HG02840 (cell line): ENCODE data around the gene AGTR1.

Experiments used
- ATAC-seq: cut with Tn5 transposase; IDR thresholded peaks from one replicate; pipeline ENCODE4 v1.9.1; 2021; ENCODE audit warnings: mild to moderate bottlenecking, moderate library complexity, moderate number of reproducible peaks; ENCODE audit not compliant: unreplicated experiment, low FRiP score

The AGTR1 gene

GRCh38 chr3:148697306-148698189, at the start of gene AGTR1:
AGTR1 (plus strand) TSS chr3:148697903; CDS start chr3:148741036, 43,133 bp downstream.
- ATAC-seq, result no peak

- no peak for ATAC-seq
Measured at GRCh38 chr3:148648685-148649352, 48.9 kb upstream of the AGTR1 start.

DNA sequence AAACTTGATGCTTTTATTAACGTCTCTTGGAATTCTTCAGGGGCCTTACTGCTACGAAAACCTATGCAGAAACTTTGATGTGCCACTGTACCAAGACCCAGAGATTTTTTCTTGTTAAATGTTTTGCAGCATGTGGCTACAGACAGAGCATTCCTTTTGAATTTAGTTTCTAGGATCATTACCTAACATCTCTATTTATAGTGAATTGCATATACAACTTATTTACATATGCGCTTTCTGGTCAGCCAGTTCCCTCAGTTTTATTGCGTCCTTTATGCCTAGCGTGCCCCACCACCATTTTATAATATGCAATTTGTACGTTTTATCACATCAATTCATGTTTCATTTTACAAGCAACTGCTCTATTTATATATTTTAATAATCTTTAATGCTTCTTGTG, 46.2 kb upstream of the AGTR1 start:
- ATAC-seq, result no peak

DNA sequence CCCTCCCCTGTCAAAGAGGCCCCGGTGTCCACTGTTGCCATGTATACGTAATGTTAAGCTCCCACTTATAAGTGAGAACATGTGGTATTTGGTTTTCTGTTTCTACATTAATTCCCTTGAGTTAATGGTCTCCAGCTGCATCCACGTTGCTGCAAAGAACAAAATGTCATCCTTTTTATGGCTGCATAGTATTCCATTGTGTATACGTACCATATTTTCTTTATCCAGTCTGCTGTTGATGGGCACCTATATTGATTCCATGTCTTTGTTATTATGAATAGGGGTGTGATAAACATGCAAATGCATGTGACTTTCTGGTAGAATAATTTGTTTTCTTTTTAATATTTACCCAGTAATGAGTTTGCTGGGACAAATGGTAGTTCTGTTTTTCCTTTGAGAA, 43.3 kb upstream of the AGTR1 start:
- no peak for ATAC-seq

DNA sequence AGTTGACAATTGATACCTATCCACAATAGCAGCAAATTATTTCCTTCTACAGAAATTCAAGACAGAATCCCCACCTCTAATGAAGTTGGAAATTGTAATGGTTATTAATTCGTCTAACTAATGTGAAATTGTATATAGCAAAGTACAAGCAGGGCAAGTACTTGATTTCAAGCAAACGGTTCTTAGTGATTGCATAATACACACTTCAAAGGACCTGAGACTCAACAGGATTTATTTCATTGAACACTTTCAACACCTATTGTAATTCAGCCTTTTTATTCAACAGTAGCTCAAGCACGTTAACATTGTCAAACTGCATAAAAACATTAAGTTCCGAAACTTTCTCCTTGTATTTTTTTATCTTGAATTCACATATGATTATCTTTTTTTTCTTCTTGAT, 40.2 kb upstream of the AGTR1 start:
- ATAC-seq, result no peak

DNA sequence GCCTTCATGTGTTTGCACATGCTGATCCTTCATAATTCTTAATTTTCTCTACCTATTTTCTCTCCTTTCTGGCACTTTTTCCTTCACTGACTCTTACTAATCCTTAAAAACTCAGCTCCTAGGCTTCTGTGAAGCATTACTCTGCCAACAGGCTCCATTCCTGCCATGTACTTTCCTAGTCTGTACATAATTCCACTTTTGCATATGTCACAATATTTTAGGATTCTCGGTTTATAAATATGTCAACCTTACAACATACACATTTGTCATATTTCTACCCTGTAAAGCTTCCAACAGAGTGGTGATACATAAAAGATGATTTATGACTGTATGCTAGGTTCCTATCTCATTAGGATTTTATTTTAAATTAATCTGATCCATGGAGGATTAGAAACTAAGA, 38.2 kb upstream of the AGTR1 start:
- no peak for ATAC-seq

DNA sequence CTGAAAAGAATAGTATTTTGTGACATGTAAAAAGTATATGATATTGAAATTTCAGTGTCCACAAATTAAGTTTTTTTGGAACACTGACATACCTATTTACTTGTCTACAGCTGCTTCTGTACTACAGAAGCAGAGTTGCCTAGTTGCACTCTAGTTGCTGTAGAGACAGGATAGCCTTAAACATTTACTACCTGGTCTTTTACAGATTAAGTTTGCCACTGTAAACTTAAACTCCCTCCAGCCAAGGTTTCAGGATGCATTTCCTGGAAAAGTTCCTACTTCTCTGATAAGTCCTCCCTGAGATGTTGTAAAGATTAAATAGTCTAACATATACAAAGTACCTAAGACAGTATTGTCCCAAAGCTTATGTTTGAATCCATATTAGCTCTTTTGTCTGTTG, 17.4 kb upstream of the AGTR1 start:
- ATAC-seq, result no peak

GRCh38 chr3:148681080-148681479, 16.6 kb upstream of the AGTR1 start:
- no peak for ATAC-seq

DNA sequence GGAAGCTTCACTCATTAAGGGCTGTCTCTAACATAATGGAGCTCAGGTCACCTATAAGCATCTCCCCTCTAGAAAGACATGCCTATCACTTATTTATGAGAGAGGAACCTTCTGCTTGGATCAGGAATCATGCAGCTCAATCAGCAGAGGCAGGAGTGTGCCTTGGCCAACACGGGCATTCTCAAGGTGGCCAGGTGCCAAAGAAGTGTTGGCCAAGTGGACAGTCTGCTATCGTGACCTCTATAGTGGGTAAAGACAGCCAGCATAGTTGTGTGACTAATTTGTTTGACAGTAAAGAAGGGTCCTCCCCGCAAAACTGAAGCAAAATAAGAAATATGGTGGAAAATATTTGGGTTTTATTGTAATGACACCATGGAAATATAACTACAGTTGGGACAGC, 14.7 kb upstream of the AGTR1 start:
- no peak for ATAC-seq

- no peak for ATAC-seq
Measured at GRCh38 chr3:148694116-148694515, 3.6 kb upstream of the AGTR1 start.

DNA sequence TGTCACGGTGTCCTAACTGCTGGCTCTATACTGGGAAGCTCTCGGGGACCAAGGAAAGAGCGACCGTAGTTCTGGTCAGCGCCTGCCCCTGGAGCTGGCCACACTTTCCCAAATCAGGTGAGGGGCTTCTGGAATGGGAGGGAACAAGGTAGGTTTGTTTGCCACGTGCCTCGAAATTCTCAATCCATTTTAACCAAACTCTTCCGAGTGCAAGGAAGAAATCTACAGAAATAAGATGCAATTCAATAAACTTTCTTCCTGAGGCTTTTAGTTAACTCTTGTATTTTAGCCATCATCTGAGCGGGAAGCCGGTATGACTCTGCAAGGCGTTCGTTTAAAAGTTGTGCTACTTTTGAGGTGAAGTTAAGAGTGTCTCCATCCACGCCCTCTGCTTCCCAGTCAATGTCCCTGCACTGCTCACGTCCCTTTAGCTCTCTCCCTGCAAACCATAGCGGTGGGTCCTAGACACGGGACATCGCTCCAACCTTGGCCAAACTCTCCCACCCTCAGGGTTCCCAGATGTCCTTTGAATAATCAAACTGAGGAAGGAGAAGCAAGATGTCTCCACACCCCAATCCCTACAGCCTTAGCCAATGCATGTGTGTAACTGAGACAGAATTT, 597 bp downstream of the AGTR1 start:
- no peak for ATAC-seq

GRCh38 chr3:148705314-148705713, 7.6 kb downstream of the AGTR1 start:
- no peak for ATAC-seq

GRCh38 chr3:148707601-148708380, 10.1 kb downstream of the AGTR1 start:
- ATAC-seq, result no peak

GRCh38 chr3:148708409-148708808, 10.7 kb downstream of the AGTR1 start:
- ATAC-seq, result no peak

- no peak for ATAC-seq
Measured at GRCh38 chr3:148709560-148710253, 12.0 kb downstream of the AGTR1 start.

GRCh38 chr3:148710665-148711064, 13.0 kb downstream of the AGTR1 start:
- no peak for ATAC-seq

DNA sequence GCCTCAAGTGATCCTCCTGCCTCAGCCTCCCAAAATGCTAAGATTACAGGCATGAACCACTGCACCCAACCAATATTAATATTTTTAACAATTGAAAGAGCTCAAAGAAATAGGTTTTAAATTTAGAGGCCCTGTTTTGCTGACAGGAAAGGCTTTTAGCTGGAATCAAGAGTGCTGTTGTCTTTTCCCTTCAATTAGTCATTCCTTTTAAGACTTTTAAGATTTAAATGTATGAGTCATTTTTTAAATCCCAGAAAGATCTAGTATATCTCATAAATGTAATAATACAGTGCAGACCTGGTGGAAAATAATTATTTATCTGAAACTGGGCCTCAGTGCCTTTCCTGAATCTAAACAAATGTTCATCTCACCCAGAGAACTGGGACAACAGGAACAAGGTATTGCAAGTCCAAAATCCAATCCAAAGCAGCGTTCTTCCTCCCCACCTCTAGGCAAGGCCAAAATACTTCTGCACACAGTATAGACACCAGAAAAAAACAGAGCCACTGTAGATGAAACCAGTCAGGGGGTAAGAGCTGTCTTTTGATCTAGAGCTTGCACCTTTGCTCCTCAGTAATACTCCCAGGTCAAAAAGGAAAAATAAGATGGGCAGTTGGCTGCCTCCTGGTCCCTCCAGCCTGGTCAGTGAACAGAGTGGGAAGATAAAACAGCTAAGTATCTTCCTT, 14.4 kb downstream of the AGTR1 start:
- ATAC-seq, result no peak

DNA sequence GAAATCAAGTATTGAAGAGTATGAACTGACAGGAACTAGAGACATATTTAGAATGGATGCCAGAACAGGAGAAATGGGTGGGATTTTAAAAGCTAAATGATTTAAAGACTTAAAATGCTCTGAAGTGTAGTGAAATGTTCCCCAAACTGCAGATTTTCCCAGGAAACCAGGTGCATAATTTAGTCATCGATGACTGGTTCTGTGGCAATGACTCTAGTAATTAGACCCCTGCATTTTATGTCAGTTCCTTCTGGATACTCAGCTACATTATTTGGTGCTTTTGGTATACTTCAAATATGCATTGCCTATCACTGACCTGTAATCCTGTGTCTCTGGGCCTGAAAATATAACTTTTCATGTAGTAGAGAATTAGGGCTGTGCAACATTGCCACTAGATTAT, 16.8 kb downstream of the AGTR1 start:
- ATAC-seq, result no peak

- no peak for ATAC-seq
Measured at GRCh38 chr3:148716657-148717056, 19.0 kb downstream of the AGTR1 start.
